KOPT-K1 (cell line): ENCODE results near the gene SLC22A15.
"Not testable (repeated sequence)": the region's sequence is repeated elsewhere in the genome, so short reads cannot be mapped to it uniquely, and the experiment has no call there.

Experiments
- H3K27ac ChIP-seq: fragments of 200-600 bp; sonication (generic); 2 replicates; pipeline ENCODE4 v1.5.1; 2016; ENCODE audit warnings: antibody characterized with exemption, mild to moderate bottlenecking, low read depth, low read length; ENCODE audit not compliant: poor library complexity, severe bottlenecking
- H3K36me3 ChIP-seq: fragments of 200-600 bp; sonication (generic); 2 replicates; pipeline ENCODE4 v1.5.1; 2017; ENCODE audit warnings: antibody characterized with exemption, mild to moderate bottlenecking, low read length, moderate library complexity; ENCODE audit not compliant: insufficient read depth
- H3K9me3 ChIP-seq: fragments of 200-600 bp; sonication (generic); 2 replicates; pipeline ENCODE4 v1.5.1; 2017; ENCODE audit warnings: antibody characterized with exemption, low read length, mild to moderate bottlenecking; ENCODE audit not compliant: insufficient read depth, poor library complexity, severe bottlenecking

SLC22A15 gene

GRCh38 chr1:115976062-115976920 lies at the start of gene SLC22A15:
SLC22A15 (plus strand) TSS chr1:115976513; CDS start chr1:115976628, 115 bp downstream.
- Histone ChIP-seq H3K36me3 (no peaks in the 10 kb centered on the region), H3K9me3 (peaks cover 5% of the 10 kb centered on the region), H3K27ac (no peak within 1 kb of the TSS)

- Histone ChIP-seq H3K9me3 (no peaks in the 10 kb centered on the region), H3K36me3 (no peaks in the 10 kb centered on the region), H3K27ac (no peak overlapping the region)
Observed at GRCh38 chr1:115927971-115928370, 48.3 kb upstream of the SLC22A15 start.

GRCh38 chr1:115929881-115930280 lies 46.4 kb upstream of the SLC22A15 start:
- H3K9me3 ChIP-seq: no peaks in the 10 kb centered on the region
- no peak overlapping the region for H3K27ac ChIP-seq
- H3K36me3 ChIP-seq: no peaks in the 10 kb centered on the region

- no peak overlapping the region for H3K27ac ChIP-seq
- no peaks in the 10 kb centered on the region for H3K9me3 ChIP-seq
- H3K36me3 ChIP-seq: no peaks in the 10 kb centered on the region
Observed at GRCh38 chr1:115933625-115934024, 42.7 kb upstream of the SLC22A15 start.

- H3K36me3 ChIP-seq: no peaks in the 10 kb centered on the region
- H3K9me3 ChIP-seq: no peaks in the 10 kb centered on the region
- no peak overlapping the region for H3K27ac ChIP-seq
Observed at GRCh38 chr1:115939455-115939854, 36.9 kb upstream of the SLC22A15 start.

GRCh38 chr1:115946116-115946515 lies 30.2 kb upstream of the SLC22A15 start:
- Histone ChIP-seq H3K36me3 (no peaks in the 10 kb centered on the region), H3K9me3 (no peaks in the 10 kb centered on the region), H3K27ac (no peak overlapping the region)

- Histone ChIP-seq H3K27ac (no peak overlapping the region), H3K9me3 (no peaks in the 10 kb centered on the region), H3K36me3 (no peaks in the 10 kb centered on the region)
Observed at GRCh38 chr1:115949156-115949555, 27.2 kb upstream of the SLC22A15 start.

GRCh38 chr1:115951560-115951959 lies 24.8 kb upstream of the SLC22A15 start:
- Histone ChIP-seq H3K36me3 (no peaks in the 10 kb centered on the region), H3K27ac (no peak overlapping the region), H3K9me3 (no peaks in the 10 kb centered on the region)

- Histone ChIP-seq H3K9me3 (no peaks in the 10 kb centered on the region), H3K27ac (no peak overlapping the region), H3K36me3 (no peaks in the 10 kb centered on the region)
Observed at GRCh38 chr1:115952547-115952946, 23.8 kb upstream of the SLC22A15 start.

- Histone ChIP-seq H3K36me3 (no peaks in the 10 kb centered on the region), H3K9me3 (no peaks in the 10 kb centered on the region), H3K27ac (no peak overlapping the region)
Observed at GRCh38 chr1:115953180-115953579, 23.1 kb upstream of the SLC22A15 start.

GRCh38 chr1:115954684-115955083 lies 21.6 kb upstream of the SLC22A15 start:
- Histone ChIP-seq H3K27ac (no peak overlapping the region), H3K36me3 (no peaks in the 10 kb centered on the region), H3K9me3 (no peaks in the 10 kb centered on the region)

- no peaks in the 10 kb centered on the region for H3K9me3 ChIP-seq
- H3K27ac ChIP-seq: no peak overlapping the region
- H3K36me3 ChIP-seq: no peaks in the 10 kb centered on the region
Observed at GRCh38 chr1:115955228-115955627, 21.1 kb upstream of the SLC22A15 start.

GRCh38 chr1:115958866-115959265 lies 17.4 kb upstream of the SLC22A15 start:
- no peaks in the 10 kb centered on the region for H3K36me3 ChIP-seq
- no peak overlapping the region for H3K27ac ChIP-seq
- no peaks in the 10 kb centered on the region for H3K9me3 ChIP-seq

GRCh38 chr1:115969509-115969908 lies 6.8 kb upstream of the SLC22A15 start:
- Histone ChIP-seq H3K36me3 (no peaks in the 10 kb centered on the region), H3K27ac (no peak overlapping the region)

GRCh38 chr1:115971778-115972177 lies 4.5 kb upstream of the SLC22A15 start:
- not testable (repeated sequence) for H3K9me3 ChIP-seq, H3K27ac ChIP-seq, H3K36me3 ChIP-seq

More at GRCh38 chr1:115969509-115969908, 6.8 kb upstream of the SLC22A15 start:
- H3K9me3 ChIP-seq: no peaks in the 10 kb centered on the region

- Histone ChIP-seq H3K36me3 (no peaks in the 10 kb centered on the region), H3K27ac (no peak overlapping the region), H3K9me3 (peaks cover 5% of the 10 kb centered on the region)
Observed at GRCh38 chr1:115973154-115973553, 3.2 kb upstream of the SLC22A15 start.
